Fibroblast of lung (primary cell): ENCODE results near the gene ADAMTS6. TPM values are rescaled to one million over a fixed set of nuclear protein-coding genes. Genes with fewer than 3 reads are reported as not detected.
A peak's percentile ranks its signal among the peaks of the same experiment; 100 is the strongest.

Source experiments
- DNase-seq, 2 donors: peaks; one replicate each; pipeline versions ENCODE4 v3.0.0 to v3.0.0-alpha.2; 2010; ENCODE audit warnings: low read depth in 2 of 2
- H2AFZ ChIP-seq: 2 replicates; pipeline ENCODE4 v1.5.1; 2012; ENCODE audit warnings: low read length, control low read depth, inconsistent platforms
- H3K27ac ChIP-seq: 2 replicates; pipeline ENCODE4 v1.5.1; 2011; ENCODE audit warnings: low read length, control low read depth; ENCODE audit not compliant: insufficient read depth
- H3K27me3 ChIP-seq: 2 replicates; pipeline ENCODE4 v1.5.1; 2011; ENCODE audit warnings: mild to moderate bottlenecking, low read length; ENCODE audit not compliant: control insufficient read depth, insufficient read depth
- H3K36me3 ChIP-seq: 2 replicates; pipeline ENCODE4 v1.5.1; 2011; ENCODE audit warnings: low read length; ENCODE audit not compliant: control insufficient read depth, insufficient read depth
- H3K4me1 ChIP-seq: 2 replicates; pipeline ENCODE4 v1.5.1; 2011; ENCODE audit warnings: low read length; ENCODE audit not compliant: control insufficient read depth, insufficient read depth; ENCODE audit errors: extremely low read depth
- H3K4me2 ChIP-seq: 2 replicates; pipeline ENCODE4 v1.5.1; 2011; ENCODE audit warnings: low read length, control low read depth; ENCODE audit not compliant: insufficient read depth; ENCODE audit errors: extremely low read depth
- H3K4me3 ChIP-seq, 4 experiments: fragments of 200-600 bp in 1 of 4; sonication (generic) in 1 of 4; replicated peaks in 1 of 4; 2 replicates each; pipeline ENCODE4 v1.5.1; 2011 to 2016; ENCODE audit warnings: low read length in 4 of 4, low read depth in 3 of 4, mild to moderate bottlenecking in 3 of 4, control low read depth in 2 of 4, inconsistent platforms in 1 of 4, mixed read lengths in 1 of 4; ENCODE audit not compliant: insufficient read depth in 1 of 4; ENCODE audit errors: control extremely low read depth in 1 of 4
- H3K79me2 ChIP-seq: 2 replicates; pipeline ENCODE4 v1.5.1; 2012; ENCODE audit warnings: mild to moderate bottlenecking, low read length, inconsistent platforms; ENCODE audit not compliant: control insufficient read depth, insufficient read depth
- H3K9ac ChIP-seq: 2 replicates; pipeline ENCODE4 v1.5.1; 2011; ENCODE audit warnings: mild to moderate bottlenecking, low read length, control low read depth; ENCODE audit not compliant: insufficient read depth
- H3K9me3 ChIP-seq: 2 replicates; pipeline ENCODE4 v1.5.1; 2012; ENCODE audit warnings: low read depth, low read length; ENCODE audit not compliant: control insufficient read depth, insufficient read depth
- H4K20me1 ChIP-seq: 2 replicates; pipeline ENCODE4 v1.5.1; 2011; ENCODE audit warnings: low read length; ENCODE audit not compliant: control insufficient read depth, insufficient read depth; ENCODE audit errors: extremely low read depth
- CTCF ChIP-seq, 2 donors: IDR thresholded peaks in 1 of 2; conservative IDR thresholded peaks in 1 of 2; 1 replicate in 1 of 2; 2 replicates in 1 of 2; pipeline ENCODE4 v1.5.1; 2011 to 2012; ENCODE audit warnings: low read length in 2 of 2, control low read depth in 1 of 2, inconsistent platforms in 1 of 2, low read depth in 1 of 2, mild to moderate bottlenecking in 1 of 2
- EZH2 ChIP-seq: IDR thresholded peaks from 2 replicates; pipeline ENCODE4 v1.5.1; 2012; ENCODE audit warnings: low read length, control low read depth, mild to moderate bottlenecking; ENCODE audit errors: missing control alignments
- polyA plus RNA-seq, 2 donors: library from polyadenylated mRNA; depleted of rRNA in 1 of 2; stranded (reverse) in 1 of 2; unstranded in 1 of 2; fragments of >200 nt; gene quantifications; 2 replicates each; pipeline ENCODE4 v1.2.1, GENCODE V29; 2011 to 2012; ENCODE audit warnings: missing spikeins in 1 of 2
- total RNA-seq: library from RNA; depleted of rRNA; stranded (reverse); fragments of >200 nt; gene quantifications from 2 replicates; pipeline ENCODE4 v1.2.1, GENCODE V29; 2014

Gene ADAMTS6
- total and polyA plus RNA-seq, 2 donors (not counting 1 experiment from before 2014, with no cell fraction given) = 7.5 to 45.2 TPM

GRCh38 chr5:65255294-65255693 lies 226.4 kb downstream of the ADAMTS6 start:
- Histone ChIP-seq H3K4me1 (no peaks in the 10 kb centered on the region), H3K36me3 (no peaks in the 10 kb centered on the region), H3K27ac (no peak overlapping the region), H3K9ac (no peak overlapping the region), H3K4me3 (no peak overlapping the region), H3K4me2 (no peak overlapping the region), H4K20me1 (no peaks in the 10 kb centered on the region), H3K9me3 (no peaks in the 10 kb centered on the region), H3K27me3 (no peaks in the 10 kb centered on the region), H3K79me2 (no peaks in the 10 kb centered on the region), H2AFZ (no peak overlapping the region)
- no peak for TF ChIP-seq EZH2
- TF ChIP-seq CTCF (conservative IDR thresholded peaks at IDR 0.05 in 1 of 2, IDR thresholded peaks at IDR 0.05 in 1 of 2; ENCODE audit: low read depth in 1 of 2, low read length in 2 of 2) = no peak
- DNase-seq = peak in 1 of 2 donors; percentile 16

- Histone ChIP-seq H3K4me1 (no peaks in the 10 kb centered on the region), H3K9ac (no peak overlapping the region), H3K27ac (no peak overlapping the region), H3K4me2 (no peak overlapping the region), H3K9me3 (no peaks in the 10 kb centered on the region), H2AFZ (no peak overlapping the region), H3K36me3 (no peaks in the 10 kb centered on the region), H3K79me2 (no peaks in the 10 kb centered on the region), H3K27me3 (no peaks in the 10 kb centered on the region), H4K20me1 (no peaks in the 10 kb centered on the region), H3K4me3 (no peak overlapping the region)
- TF ChIP-seq EZH2 (no peak), CTCF (conservative IDR thresholded peaks at IDR 0.05 in 1 of 2, IDR thresholded peaks at IDR 0.05 in 1 of 2; ENCODE audit: low read depth in 1 of 2, low read length in 2 of 2) (no peak)
- peak in 1 of 2 donors; percentile 17 for DNase-seq
Observed at GRCh38 chr5:65252977-65253376, 228.7 kb downstream of the ADAMTS6 start.

GRCh38 chr5:65248896-65249295 lies 232.8 kb downstream of the ADAMTS6 start:
- no peaks in the 10 kb centered on the region for H3K79me2 ChIP-seq

More at GRCh38 chr5:65248896-65249295, 232.8 kb downstream of the ADAMTS6 start:
- no peaks in the 10 kb centered on the region for H3K4me1 ChIP-seq
- no peak overlapping the region for H2AFZ ChIP-seq
- no peaks in the 10 kb centered on the region for H3K27me3 ChIP-seq
- no peak for DNase-seq
- H3K9ac ChIP-seq = no peak overlapping the region
- H3K36me3 ChIP-seq = no peaks in the 10 kb centered on the region
- no peak overlapping the region for H3K27ac ChIP-seq
- H3K4me2 ChIP-seq = no peak overlapping the region
- no peaks in the 10 kb centered on the region for H4K20me1 ChIP-seq
- H3K9me3 ChIP-seq = no peaks in the 10 kb centered on the region
- no peak overlapping the region for H3K4me3 ChIP-seq
- TF ChIP-seq EZH2 = no peak
- no peak for TF ChIP-seq CTCF (conservative IDR thresholded peaks at IDR 0.05 in 1 of 2, IDR thresholded peaks at IDR 0.05 in 1 of 2; ENCODE audit: low read depth in 1 of 2, low read length in 2 of 2)
